Measurements from ENCODE around the gene PTTG2.
A peak's percentile ranks its signal among the peaks of the same experiment; 100 is the strongest.

Gene PTTG2

GRCh38 chr4:37927434-37927833 is 32.8 kb upstream of the PTTG2 start:
- no peak for TF ChIP-seq CTCF (IDR thresholded peaks at IDR 0.05; ENCODE audit: control insufficient read depth, insufficient read depth, low read depth, low read length, missing control alignments)
- no peak for DNase-seq (ENCODE audit: low read depth)
- H3K4me3 ChIP-seq (ENCODE audit: control insufficient read depth, low read depth, low read length) = no peak overlapping the region

GRCh38 chr4:37928426-37929416 is 31.5 kb upstream of the PTTG2 start:
- H3K4me3 ChIP-seq (ENCODE audit: control insufficient read depth, low read depth, low read length) = no peak overlapping the region
- TF ChIP-seq CTCF (IDR thresholded peaks at IDR 0.05; ENCODE audit: control insufficient read depth, insufficient read depth, low read depth, low read length, missing control alignments) = no peak
- DNase-seq (ENCODE audit: low read depth) = peak; percentile 29

GRCh38 chr4:37934096-37934495 is 26.1 kb upstream of the PTTG2 start:
- no peak for DNase-seq (ENCODE audit: low read depth)
- no peak overlapping the region for H3K4me3 ChIP-seq (ENCODE audit: control insufficient read depth, low read depth, low read length)
- no peak for TF ChIP-seq CTCF (IDR thresholded peaks at IDR 0.05; ENCODE audit: control insufficient read depth, insufficient read depth, low read depth, low read length, missing control alignments)

- no peak for DNase-seq (ENCODE audit: low read depth)
- TF ChIP-seq CTCF (IDR thresholded peaks at IDR 0.05; ENCODE audit: control insufficient read depth, insufficient read depth, low read depth, low read length, missing control alignments) = no peak
- no peak overlapping the region for H3K4me3 ChIP-seq (ENCODE audit: control insufficient read depth, low read depth, low read length)
Observed at GRCh38 chr4:37934609-37935008, 25.6 kb upstream of the PTTG2 start.

GRCh38 chr4:37935026-37935425 is 25.2 kb upstream of the PTTG2 start:
- no peak for DNase-seq (ENCODE audit: low read depth)
- no peak overlapping the region for H3K4me3 ChIP-seq (ENCODE audit: control insufficient read depth, low read depth, low read length)
- TF ChIP-seq CTCF (IDR thresholded peaks at IDR 0.05; ENCODE audit: control insufficient read depth, insufficient read depth, low read depth, low read length, missing control alignments) = no peak

GRCh38 chr4:37936889-37937498 is 23.2 kb upstream of the PTTG2 start:
- TF ChIP-seq CTCF (IDR thresholded peaks at IDR 0.05; ENCODE audit: control insufficient read depth, insufficient read depth, low read depth, low read length, missing control alignments) = no peak
- no peak for DNase-seq (ENCODE audit: low read depth)
- H3K4me3 ChIP-seq (ENCODE audit: control insufficient read depth, low read depth, low read length) = no peak overlapping the region

Measured in AG09309 (cell line).